Astrocyte (in vitro differentiated cells and primary cell): Measurements from ENCODE around the gene ETV6. TPM values are rescaled to one million over a fixed set of nuclear protein-coding genes. Genes with fewer than 3 reads are reported as not detected.

Source experiments
- DNase-seq: peaks from one replicate; pipeline ENCODE4 v3.0.0-alpha.2; 2010; ENCODE audit warnings: low read depth
- FAIRE-seq: peaks from 2 replicates; lab custom pipeline; 2011; peaks lifted over from hg19 to GRCh38; lab: Jason Lieb, UNC
- H2AFZ ChIP-seq: 2 replicates; pipeline ENCODE4 v1.6.0; 2012; ENCODE audit warnings: low read depth, low read length, inconsistent platforms
- H3K27ac ChIP-seq: 2 replicates; pipeline ENCODE4 v1.5.1; 2011; ENCODE audit warnings: low read depth, low read length, inconsistent platforms
- H3K27me3 ChIP-seq: 2 replicates; pipeline ENCODE4 v1.6.0; 2011; ENCODE audit warnings: low read length, inconsistent platforms; ENCODE audit not compliant: insufficient read depth
- H3K36me3 ChIP-seq: 2 replicates; pipeline ENCODE4 v1.5.1; 2011; ENCODE audit warnings: low read length, inconsistent platforms; ENCODE audit not compliant: insufficient read depth
- H3K4me1 ChIP-seq: 2 replicates; pipeline ENCODE4 v1.5.1; 2011; ENCODE audit warnings: low read length, inconsistent platforms; ENCODE audit not compliant: insufficient read depth
- H3K4me2 ChIP-seq: 2 replicates; pipeline ENCODE4 v1.6.0; 2012; ENCODE audit warnings: low read length, inconsistent platforms
- H3K4me3 ChIP-seq: 2 replicates; pipeline ENCODE4 v1.5.1; 2011; ENCODE audit warnings: low read depth, mild to moderate bottlenecking, low read length, inconsistent platforms; ENCODE audit not compliant: insufficient read depth
- H3K79me2 ChIP-seq: 2 replicates; pipeline ENCODE4 v1.6.0; 2012; ENCODE audit warnings: mild to moderate bottlenecking, low read length, inconsistent platforms; ENCODE audit not compliant: insufficient read depth
- H3K9ac ChIP-seq: 2 replicates; pipeline ENCODE4 v1.6.0; 2012; ENCODE audit warnings: mild to moderate bottlenecking, low read length, inconsistent platforms
- H3K9me3 ChIP-seq: 2 replicates; pipeline ENCODE4 v1.5.1; 2012; ENCODE audit warnings: low read depth, mild to moderate bottlenecking, low read length, inconsistent platforms; ENCODE audit not compliant: insufficient read depth
- H4K20me1 ChIP-seq: 2 replicates; pipeline ENCODE4 v1.6.0; 2012; ENCODE audit warnings: low read length, inconsistent platforms; ENCODE audit not compliant: insufficient read depth
- H3K27ac Mint-ChIP-seq: one replicate; pipeline ENCODE4 v1.8.0; 2021; ENCODE audit warnings: mild to moderate bottlenecking, mixed read lengths; ENCODE audit not compliant: unreplicated experiment
- H3K27me3 Mint-ChIP-seq: one replicate; pipeline ENCODE4 v1.8.0; 2021; ENCODE audit warnings: low read depth, mixed read lengths; ENCODE audit not compliant: unreplicated experiment
- H3K36me3 Mint-ChIP-seq: one replicate; pipeline ENCODE4 v1.8.0; 2021; ENCODE audit warnings: low read depth, mixed read lengths; ENCODE audit not compliant: unreplicated experiment
- H3K4me1 Mint-ChIP-seq: one replicate; pipeline ENCODE4 v1.8.0; 2021; ENCODE audit warnings: low read depth, mixed read lengths; ENCODE audit not compliant: unreplicated experiment
- H3K4me3 Mint-ChIP-seq: one replicate; pipeline ENCODE4 v1.8.0; 2021; ENCODE audit warnings: mild to moderate bottlenecking, moderate library complexity, mixed read lengths; ENCODE audit not compliant: unreplicated experiment
- H3K9me3 Mint-ChIP-seq: one replicate; pipeline ENCODE4 v1.8.0; 2021; ENCODE audit warnings: mild to moderate bottlenecking, mixed read lengths; ENCODE audit not compliant: unreplicated experiment
- EZH2 ChIP-seq: IDR thresholded peaks from 2 replicates; pipeline ENCODE4 v1.6.1; 2012; ENCODE audit warnings: mild to moderate bottlenecking, low read length, inconsistent platforms; ENCODE audit not compliant: insufficient read depth
- total RNA-seq: library from RNA; stranded (reverse); gene quantifications from 2 replicates; pipeline ENCODE4 v1.2.1, GENCODE V29; 2021
- TF ChIP-seq, protein P1 (sequence below): IDR thresholded peaks from 2 replicates; pipeline ENCODE4 v1.5.1; 2011; ENCODE audit warnings: low read depth, mild to moderate bottlenecking, inconsistent platforms, low read length, moderate library complexity; ENCODE audit not compliant: insufficient read depth

ETV6 gene
- total RNA-seq, 1 donor from 2014 or later: 41.2 TPM

DNA sequence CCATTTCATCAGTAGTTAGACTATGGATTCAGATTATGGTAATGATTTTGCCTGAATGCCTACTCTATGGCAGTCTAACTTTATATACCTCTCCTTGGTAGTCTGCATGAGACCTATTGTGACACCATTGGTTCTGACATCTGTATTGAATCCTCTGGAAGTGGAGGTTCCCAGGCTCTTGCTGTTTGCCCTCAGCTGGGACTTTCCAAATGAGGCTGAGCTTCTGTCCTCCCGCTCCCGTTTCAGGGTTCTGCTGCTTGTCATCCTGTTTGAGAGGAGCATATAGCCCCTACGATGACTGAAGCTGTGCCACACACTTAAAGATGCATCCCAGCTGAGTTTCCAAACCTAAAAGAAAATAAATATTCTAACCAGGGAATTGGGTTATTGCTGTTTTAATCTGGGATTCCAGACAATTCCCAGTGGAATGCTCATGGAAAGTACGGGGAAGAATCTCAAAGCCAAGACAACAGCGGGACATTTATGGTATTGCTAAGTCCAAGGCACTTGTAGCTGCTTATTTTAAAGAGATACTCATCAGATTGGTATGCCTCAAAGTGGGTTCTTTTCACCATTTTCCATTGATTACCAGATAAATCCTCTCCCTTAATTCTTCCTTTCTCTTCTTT is 105.9 kb downstream of the ETV6 start:
- FAIRE-seq: peak; percentile 47
- H3K27me3 Mint-ChIP-seq: no peaks in the 10 kb centered on the region
- H3K36me3 Mint-ChIP-seq: peaks cover 8% of the 10 kb centered on the region
- Histone ChIP-seq H2AFZ (no peak overlapping the region), H3K27ac (peak overlapping the region; percentile 42), H3K79me2 (peaks cover 36% of the 10 kb centered on the region), H3K36me3 (peaks cover 6% of the 10 kb centered on the region), H3K4me1 (peaks cover 16% of the 10 kb centered on the region), H4K20me1 (peaks cover 8% of the 10 kb centered on the region), H3K4me2 (peak overlapping the region; percentile 32), H3K9ac (peak overlapping the region; percentile 5), H3K9me3 (no peaks in the 10 kb centered on the region), H3K27me3 (no peaks in the 10 kb centered on the region), H3K4me3 (no peak overlapping the region)
- TF ChIP-seq EZH2: no peak
- H3K9me3 Mint-ChIP-seq: no peaks in the 10 kb centered on the region
- peak overlapping the region; percentile 5 for H3K27ac Mint-ChIP-seq
- peaks cover 46% of the 10 kb centered on the region for H3K4me1 Mint-ChIP-seq
- no peak overlapping the region for H3K4me3 Mint-ChIP-seq
- DNase-seq: peak; percentile 51

DNA sequence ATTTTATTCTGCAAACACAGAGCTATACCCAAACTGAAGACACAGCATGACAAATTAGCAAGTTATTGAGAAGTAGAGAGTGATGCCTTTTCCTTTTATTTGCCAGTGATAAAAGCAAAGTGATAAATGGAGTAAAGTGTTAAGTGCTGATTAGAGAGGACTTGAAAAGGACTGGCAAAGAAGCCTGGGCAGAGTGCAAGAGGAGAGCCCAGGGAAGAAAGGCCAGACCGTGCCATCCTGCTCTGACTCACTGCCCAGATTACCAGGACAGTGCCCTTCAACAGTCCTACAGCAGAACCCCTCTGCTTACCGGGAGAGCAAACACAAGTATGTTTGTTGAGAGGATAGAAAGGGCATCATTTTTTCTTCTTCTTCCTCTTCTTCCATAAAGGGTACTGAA is 106.5 kb downstream of the ETV6 start:
- Histone ChIP-seq H4K20me1 (peaks cover 8% of the 10 kb centered on the region), H3K9me3 (no peaks in the 10 kb centered on the region), H3K4me2 (peak overlapping the region; percentile 32), H3K79me2 (peaks cover 34% of the 10 kb centered on the region), H3K36me3 (peaks cover 6% of the 10 kb centered on the region), H3K9ac (peak overlapping the region; percentile 5), H3K27ac (peak overlapping the region; percentile 42), H3K27me3 (no peaks in the 10 kb centered on the region), H3K4me3 (no peak overlapping the region), H2AFZ (no peak overlapping the region), H3K4me1 (peaks cover 16% of the 10 kb centered on the region)
- FAIRE-seq (no peak), DNase-seq (no peak)
- peak overlapping the region; percentile 18 for H3K4me3 Mint-ChIP-seq
- H3K36me3 Mint-ChIP-seq: peaks cover 7% of the 10 kb centered on the region
- H3K4me1 Mint-ChIP-seq: peaks cover 47% of the 10 kb centered on the region
- no peaks in the 10 kb centered on the region for H3K9me3 Mint-ChIP-seq
- no peaks in the 10 kb centered on the region for H3K27me3 Mint-ChIP-seq
- TF ChIP-seq EZH2: no peak
- TF ChIP-seq, protein P1, sequence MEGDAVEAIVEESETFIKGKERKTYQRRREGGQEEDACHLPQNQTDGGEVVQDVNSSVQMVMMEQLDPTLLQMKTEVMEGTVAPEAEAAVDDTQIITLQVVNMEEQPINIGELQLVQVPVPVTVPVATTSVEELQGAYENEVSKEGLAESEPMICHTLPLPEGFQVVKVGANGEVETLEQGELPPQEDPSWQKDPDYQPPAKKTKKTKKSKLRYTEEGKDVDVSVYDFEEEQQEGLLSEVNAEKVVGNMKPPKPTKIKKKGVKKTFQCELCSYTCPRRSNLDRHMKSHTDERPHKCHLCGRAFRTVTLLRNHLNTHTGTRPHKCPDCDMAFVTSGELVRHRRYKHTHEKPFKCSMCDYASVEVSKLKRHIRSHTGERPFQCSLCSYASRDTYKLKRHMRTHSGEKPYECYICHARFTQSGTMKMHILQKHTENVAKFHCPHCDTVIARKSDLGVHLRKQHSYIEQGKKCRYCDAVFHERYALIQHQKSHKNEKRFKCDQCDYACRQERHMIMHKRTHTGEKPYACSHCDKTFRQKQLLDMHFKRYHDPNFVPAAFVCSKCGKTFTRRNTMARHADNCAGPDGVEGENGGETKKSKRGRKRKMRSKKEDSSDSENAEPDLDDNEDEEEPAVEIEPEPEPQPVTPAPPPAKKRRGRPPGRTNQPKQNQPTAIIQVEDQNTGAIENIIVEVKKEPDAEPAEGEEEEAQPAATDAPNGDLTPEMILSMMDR: no peak
- H3K27ac Mint-ChIP-seq: no peak overlapping the region

DNA sequence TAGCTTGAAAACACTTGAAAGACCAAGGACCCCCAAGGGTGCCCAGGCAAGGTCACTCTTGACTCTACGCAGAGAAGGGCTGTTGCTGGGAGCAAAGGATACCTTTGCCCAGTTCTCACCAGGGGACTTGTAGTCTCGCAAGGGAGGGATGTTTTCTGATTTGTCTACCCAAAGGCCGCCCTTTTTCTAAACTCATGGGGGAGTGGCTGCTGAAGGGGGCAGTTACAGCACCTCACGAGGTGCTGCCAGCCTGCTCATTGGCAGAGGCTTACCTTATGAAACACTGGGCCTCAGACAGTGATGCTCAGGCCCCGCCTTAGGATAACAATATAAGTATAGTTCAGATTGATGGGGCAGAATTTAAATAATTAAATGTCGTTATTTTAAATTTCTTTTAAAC is 107.0 kb downstream of the ETV6 start:
- Histone ChIP-seq H3K79me2 (peaks cover 31% of the 10 kb centered on the region), H3K4me3 (no peak overlapping the region), H3K4me2 (no peak overlapping the region), H3K9me3 (no peaks in the 10 kb centered on the region), H3K4me1 (peaks cover 16% of the 10 kb centered on the region), H3K9ac (no peak overlapping the region), H3K36me3 (peaks cover 8% of the 10 kb centered on the region), H3K27ac (peak overlapping the region; percentile 12), H3K27me3 (no peaks in the 10 kb centered on the region), H4K20me1 (peaks cover 4% of the 10 kb centered on the region), H2AFZ (no peak overlapping the region)
- H3K27ac Mint-ChIP-seq: no peak overlapping the region
- peaks cover 7% of the 10 kb centered on the region for H3K36me3 Mint-ChIP-seq
- peaks cover 47% of the 10 kb centered on the region for H3K4me1 Mint-ChIP-seq
- no peaks in the 10 kb centered on the region for H3K9me3 Mint-ChIP-seq
- no peaks in the 10 kb centered on the region for H3K27me3 Mint-ChIP-seq
- FAIRE-seq: no peak
- H3K4me3 Mint-ChIP-seq: no peak overlapping the region
- TF ChIP-seq EZH2: no peak
- TF ChIP-seq, protein P1: no peak
- DNase-seq: no peak
